Measurements from ENCODE around the gene TOR2A.

TOR2A gene

GRCh38 chr9:127716412-127716811 is 18.7 kb downstream of the TOR2A start:
- no peak for DNase-seq

DNA sequence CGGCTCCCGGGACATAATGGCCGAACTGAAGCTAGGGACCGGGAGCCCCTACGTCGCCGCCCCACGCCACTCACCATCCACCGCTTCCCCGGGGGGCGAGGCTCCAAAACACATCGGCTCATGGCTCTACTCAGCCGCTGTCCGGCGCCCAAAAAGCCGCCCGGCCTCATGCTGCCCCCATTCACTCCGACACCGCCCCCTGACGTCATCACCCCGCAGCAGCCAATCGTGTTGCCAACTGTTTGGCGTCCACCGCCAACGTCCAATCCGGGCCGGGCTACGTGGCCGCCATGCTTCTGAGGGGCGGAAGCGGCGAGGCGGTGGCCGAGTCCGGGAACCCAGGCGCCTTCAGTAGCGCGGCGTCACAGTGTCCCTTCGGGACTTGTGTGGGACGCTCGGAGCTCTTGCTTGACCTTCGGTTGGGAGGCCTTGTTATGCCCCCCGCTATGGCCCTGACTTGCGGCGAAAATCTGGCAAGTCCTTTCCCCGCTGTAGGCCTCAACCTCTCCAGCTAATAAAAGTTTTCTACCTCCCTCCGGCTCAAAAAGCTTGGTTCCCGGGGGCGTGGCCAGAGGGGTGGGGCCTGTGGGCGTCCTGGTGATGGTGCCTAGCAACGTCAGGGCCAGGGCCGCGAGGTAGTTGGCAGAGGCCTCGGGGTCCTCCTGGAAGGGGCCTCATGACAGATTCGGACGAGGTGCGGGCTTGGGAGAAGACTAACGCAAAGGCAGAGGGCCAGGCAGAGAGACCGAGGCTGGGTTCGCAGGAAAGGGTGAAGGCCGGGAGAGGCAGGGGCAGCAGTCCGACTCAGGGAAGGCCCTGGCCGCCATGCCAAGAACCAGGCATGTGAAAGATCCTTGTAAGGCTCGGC is 19.4 kb downstream of the TOR2A start, which contains the start of the genes PTRH1 and TTC16:
Gene PTRH1, minus strand, starts transcription at position 194 of the 868 bp plus-strand sequence. Its CDS starts 24 bp downstream, at position 170.
Gene TTC16, plus strand, starts transcription at position 610 of the 868 bp plus-strand sequence. Its CDS starts 67 bp downstream, at position 677.
- DNase-seq = peak; percentile 95

GRCh38 chr9:127714951-127715469 is 20.1 kb downstream of the TOR2A start:
- DNase-seq = no peak

- no peak for DNase-seq
These were observed 20.9 kb downstream of the TOR2A start for GRCh38 chr9:127714020-127714750.

- DNase-seq = no peak
These were observed 22.2 kb downstream of the TOR2A start for GRCh38 chr9:127712867-127713266.

DNA sequence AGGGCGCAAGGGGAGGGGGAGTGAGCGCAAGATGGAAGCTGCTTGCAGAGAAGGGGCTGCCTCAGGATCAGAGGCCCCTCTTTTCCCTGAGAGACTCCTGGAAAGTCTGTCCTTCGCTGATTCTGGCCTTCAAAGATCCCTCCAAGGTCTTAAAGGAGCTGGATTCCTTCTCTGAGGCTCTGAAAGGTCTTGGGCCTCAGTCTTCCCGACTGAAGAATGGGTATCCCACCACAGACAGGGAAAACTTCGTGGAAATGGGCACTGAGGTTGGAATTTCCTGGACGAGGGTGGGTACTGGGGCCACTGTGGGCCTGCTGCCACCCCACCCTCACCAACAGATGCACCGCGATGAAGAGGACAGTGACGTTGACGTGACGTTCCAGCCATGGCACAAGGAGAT is 22.7 kb downstream of the TOR2A start:
- no peak for DNase-seq

- DNase-seq = no peak
These were observed 23.2 kb downstream of the TOR2A start for GRCh38 chr9:127711831-127712274.

DNA sequence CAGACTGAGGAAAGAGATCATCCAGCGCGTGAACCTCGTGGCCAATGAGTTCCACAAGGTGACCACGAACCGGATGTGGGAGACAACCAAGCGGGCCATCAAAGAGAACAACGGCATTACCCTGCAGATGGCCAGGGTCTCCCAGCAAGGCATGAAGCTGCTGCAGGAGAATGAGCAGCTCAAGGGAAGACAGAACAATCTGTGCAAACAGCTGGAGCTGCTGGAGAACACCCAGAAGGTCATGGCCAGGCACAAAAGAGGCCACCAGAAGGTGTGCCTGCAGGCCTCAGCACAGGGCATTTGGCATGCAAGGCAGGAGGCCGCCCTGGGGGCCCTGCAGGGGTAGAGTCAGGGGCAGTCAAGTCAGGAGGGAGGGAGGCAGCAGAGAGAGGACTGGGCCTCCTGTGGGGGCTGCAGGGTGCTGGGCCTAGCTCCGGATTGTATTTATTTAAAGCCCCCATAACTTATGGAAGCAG is 23.8 kb downstream of the TOR2A start:
- DNase-seq = no peak

- DNase-seq = no peak
These were observed 24.8 kb downstream of the TOR2A start for GRCh38 chr9:127710204-127710783.

DNA sequence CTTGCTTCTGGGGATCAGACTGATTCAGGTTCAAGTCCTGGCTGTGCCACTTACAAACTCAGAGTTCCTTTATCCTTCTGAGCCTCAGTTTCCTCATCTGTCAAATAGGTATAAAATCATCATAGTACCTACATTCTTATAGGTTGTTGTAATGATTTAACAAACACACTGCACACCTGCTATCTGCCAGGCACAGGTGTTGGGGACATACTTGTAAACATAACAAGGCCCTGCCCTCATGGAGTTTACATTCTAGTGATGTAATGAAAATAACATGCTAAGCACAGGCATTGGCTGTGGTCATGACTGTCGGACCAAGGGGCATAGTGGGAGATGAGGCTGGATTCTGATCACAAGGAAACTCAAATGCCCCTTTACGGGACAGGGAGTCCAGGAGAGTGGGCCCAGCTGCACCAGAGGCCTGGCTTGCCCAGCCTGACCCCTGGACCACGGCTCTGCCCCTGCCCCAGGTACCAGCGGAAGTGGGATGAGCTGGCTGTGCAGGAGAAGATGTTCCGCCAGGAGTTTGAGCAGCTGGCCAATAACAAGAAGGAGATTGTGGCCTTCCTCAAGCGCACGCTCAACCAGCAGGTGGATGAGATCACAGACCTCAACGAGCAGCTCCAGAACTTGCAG is 26.0 kb downstream of the TOR2A start:
- DNase-seq = no peak

DNA sequence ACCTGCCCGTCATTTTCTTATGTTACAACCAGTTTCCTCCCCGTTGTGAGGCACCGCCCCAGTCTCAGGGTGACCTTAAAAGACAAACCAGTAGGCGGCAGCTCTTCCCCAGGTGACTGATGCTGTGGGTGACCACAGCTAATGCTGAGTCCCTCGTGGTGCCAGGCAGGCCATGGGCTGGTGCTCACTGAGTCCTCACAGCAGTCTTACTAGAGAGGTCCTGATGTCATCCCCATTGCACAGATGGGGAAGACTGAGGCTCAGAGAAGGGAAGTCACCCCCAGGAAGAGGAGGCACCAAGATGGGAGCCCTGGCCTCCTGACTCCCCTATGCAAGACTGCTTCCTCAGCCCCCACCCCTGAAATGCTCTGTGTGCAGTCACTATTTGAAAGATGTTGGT is 27.3 kb downstream of the TOR2A start:
- no peak for DNase-seq

GRCh38 chr9:127706836-127707241 is 28.3 kb downstream of the TOR2A start, which contains the start of gene CFAP157:
Gene CFAP157, plus strand, starts transcription at chr9:127706988. Its CDS starts 44 bp downstream, at chr9:127707032.
- no peak for DNase-seq

- no peak for DNase-seq
These were observed 29.3 kb downstream of the TOR2A start for GRCh38 chr9:127705577-127706379.

DNA sequence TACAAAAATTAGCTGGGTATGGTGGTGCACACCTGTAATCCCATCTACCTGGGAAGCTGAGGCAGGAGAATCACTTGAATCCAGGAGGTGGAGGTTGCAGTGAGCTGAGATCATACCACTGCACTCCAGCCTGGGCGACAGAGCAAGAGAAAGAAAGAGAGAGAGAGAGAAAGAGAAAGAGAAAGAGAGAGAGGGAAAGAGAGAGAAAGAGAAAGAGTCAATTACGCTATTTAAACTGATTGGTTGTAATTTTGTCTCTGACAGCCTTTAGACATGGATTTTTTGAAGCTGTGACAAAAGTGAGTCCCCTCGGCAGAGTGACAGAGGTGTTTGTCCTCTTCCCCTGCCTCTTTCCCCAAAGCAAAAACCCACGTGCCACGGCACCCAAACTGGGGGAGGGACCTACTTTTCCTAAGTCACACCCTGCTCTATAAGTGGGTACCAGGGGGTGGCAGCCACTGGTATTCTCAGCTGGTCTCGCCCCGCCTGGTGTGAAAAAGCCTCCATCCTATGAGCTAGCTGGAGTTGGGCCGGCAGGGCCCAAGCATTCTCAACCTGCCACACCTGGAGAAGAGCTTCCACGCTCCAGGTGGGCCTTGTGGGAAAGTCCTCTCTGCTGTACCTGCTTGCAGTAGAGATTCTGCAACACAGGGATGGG is 31.7 kb downstream of the TOR2A start:
- DNase-seq = no peak

GRCh38 chr9:127700594-127701255 is 34.4 kb downstream of the TOR2A start:
- DNase-seq = no peak

DNA sequence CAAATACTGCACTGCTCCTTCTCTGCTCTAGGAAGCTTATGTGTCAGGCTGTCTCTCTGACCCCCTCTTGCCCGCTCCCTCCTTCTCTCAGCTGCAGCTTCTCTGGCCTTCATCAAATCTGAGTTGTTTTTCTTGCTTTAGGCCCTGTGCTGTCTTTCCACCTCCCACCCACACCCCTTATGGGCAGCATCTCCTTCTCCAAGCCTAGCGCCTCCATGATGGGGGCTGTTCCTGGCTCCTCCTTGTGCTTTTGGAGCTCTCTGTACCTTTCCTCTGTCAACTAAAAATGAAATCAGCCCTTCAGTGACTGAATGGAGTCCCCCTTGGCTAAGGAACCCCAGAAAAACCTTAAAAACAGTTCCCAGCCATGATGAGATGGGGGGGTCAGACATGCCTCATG is 35.0 kb downstream of the TOR2A start:
- DNase-seq = no peak

DNA sequence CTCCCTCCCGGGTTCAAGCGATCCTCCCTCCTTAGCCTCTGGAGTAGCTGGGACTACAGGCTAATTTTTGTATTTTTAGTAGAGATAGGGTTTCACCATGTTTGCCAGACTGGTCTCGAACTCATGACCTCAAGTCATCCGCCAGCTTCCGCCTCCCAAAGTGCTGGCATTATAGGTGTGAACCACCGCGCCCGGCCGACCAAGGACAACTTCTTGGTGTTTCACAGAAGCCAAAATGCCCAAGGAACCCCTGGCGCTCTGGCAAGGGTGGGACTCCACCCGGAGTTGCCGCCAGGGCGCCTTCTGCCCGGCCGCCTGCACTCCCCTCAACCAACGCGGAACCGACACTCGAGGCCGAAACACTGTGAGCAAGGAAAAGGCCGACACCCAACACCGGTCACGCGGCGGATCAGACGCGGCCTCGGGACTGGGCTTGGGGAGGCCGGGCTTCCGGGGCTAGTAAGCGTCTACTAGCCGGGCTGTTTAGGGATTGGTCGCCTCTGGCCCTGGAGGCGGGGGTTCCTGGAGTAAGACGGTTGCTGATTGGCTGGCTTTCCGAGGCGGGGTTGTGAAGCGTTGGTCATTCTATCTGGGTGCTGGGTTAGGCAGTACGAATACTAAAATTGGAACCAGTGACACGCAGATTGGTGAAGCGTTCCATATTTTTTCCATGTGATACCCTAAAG is 36.0 kb downstream of the TOR2A start:
- peak; percentile 77 for DNase-seq

- DNase-seq = no peak
These were observed 36.7 kb downstream of the TOR2A start for GRCh38 chr9:127698386-127698785.

GRCh38 chr9:127697575-127697974 is 37.5 kb downstream of the TOR2A start:
- no peak for DNase-seq

All from effector CD8-positive, alpha-beta T cell (primary cell).